Activated naive CD4-positive, alpha-beta T cell treated with anti-CD3 and anti-CD28 coated beads, Interleukin-2, amount 50 U/mL, for 24 hours (primary cell): Measurements from ENCODE around the gene MOV10L1.

Source experiments
- H3K27ac Mint-ChIP-seq: one replicate; pipeline ENCODE4 v1.8.0; 2021; ENCODE audit warnings: mild to moderate bottlenecking, mixed read lengths
- H3K27me3 Mint-ChIP-seq: one replicate; pipeline ENCODE4 v1.8.0; 2021; ENCODE audit warnings: mixed read lengths
- H3K36me3 Mint-ChIP-seq: one replicate; pipeline ENCODE4 v1.8.0; 2021; ENCODE audit warnings: mixed read lengths
- H3K4me1 Mint-ChIP-seq: one replicate; pipeline ENCODE4 v1.8.0; 2021; ENCODE audit warnings: mixed read lengths
- H3K4me3 Mint-ChIP-seq: one replicate; pipeline ENCODE4 v1.8.0; 2021; ENCODE audit warnings: mild to moderate bottlenecking, mixed read lengths
- H3K9me3 Mint-ChIP-seq: one replicate; pipeline ENCODE4 v1.8.0; 2021; ENCODE audit warnings: mixed read lengths

Gene MOV10L1

GRCh38 chr22:50105208-50106100 is 15.6 kb downstream of the MOV10L1 start:
- H3K4me3 Mint-ChIP-seq, result peak overlapping the region; percentile 42
- peaks cover 1% of the 10 kb centered on the region for H3K27me3 Mint-ChIP-seq
- no peaks in the 10 kb centered on the region for H3K36me3 Mint-ChIP-seq
- H3K9me3 Mint-ChIP-seq, result no peaks in the 10 kb centered on the region
- peaks cover 8% of the 10 kb centered on the region for H3K4me1 Mint-ChIP-seq
- no peak overlapping the region for H3K27ac Mint-ChIP-seq

DNA sequence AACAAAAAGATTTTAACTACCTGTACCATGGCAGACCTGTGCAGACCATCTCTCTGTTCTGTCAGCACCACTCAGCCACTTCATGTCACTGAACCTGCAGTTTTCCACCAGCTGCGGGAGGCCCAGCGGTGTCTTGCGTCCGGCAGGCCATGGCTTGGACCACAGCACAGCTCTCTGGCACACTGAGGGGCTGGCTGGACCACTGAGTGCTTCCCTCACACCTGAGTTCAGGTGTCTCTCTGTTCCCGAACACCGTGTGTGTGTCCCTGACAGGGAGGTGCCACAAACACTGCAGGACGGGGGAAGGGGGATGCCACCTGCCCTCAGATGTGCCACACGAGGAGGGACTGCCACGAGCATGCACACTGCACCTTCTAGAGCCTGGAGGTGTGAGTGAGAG is 17.7 kb downstream of the MOV10L1 start:
- Mint-ChIP-seq H3K36me3 (no peaks in the 10 kb centered on the region), H3K27me3 (peaks cover 1% of the 10 kb centered on the region), H3K27ac (no peak overlapping the region), H3K9me3 (no peaks in the 10 kb centered on the region), H3K4me3 (no peak overlapping the region), H3K4me1 (peaks cover 13% of the 10 kb centered on the region)

GRCh38 chr22:50111056-50111455 is 21.2 kb downstream of the MOV10L1 start:
- no peak overlapping the region for H3K27ac Mint-ChIP-seq
- H3K36me3 Mint-ChIP-seq, result no peaks in the 10 kb centered on the region
- no peaks in the 10 kb centered on the region for H3K9me3 Mint-ChIP-seq
- peaks cover 9% of the 10 kb centered on the region for H3K4me1 Mint-ChIP-seq
- H3K27me3 Mint-ChIP-seq, result peaks cover 4% of the 10 kb centered on the region
- no peak overlapping the region for H3K4me3 Mint-ChIP-seq

GRCh38 chr22:50112151-50113118 is 22.6 kb downstream of the MOV10L1 start:
- Mint-ChIP-seq H3K36me3 (no peaks in the 10 kb centered on the region), H3K27me3 (peaks cover 4% of the 10 kb centered on the region), H3K9me3 (no peaks in the 10 kb centered on the region), H3K4me3 (no peak overlapping the region), H3K4me1 (peaks cover 9% of the 10 kb centered on the region), H3K27ac (no peak overlapping the region)

DNA sequence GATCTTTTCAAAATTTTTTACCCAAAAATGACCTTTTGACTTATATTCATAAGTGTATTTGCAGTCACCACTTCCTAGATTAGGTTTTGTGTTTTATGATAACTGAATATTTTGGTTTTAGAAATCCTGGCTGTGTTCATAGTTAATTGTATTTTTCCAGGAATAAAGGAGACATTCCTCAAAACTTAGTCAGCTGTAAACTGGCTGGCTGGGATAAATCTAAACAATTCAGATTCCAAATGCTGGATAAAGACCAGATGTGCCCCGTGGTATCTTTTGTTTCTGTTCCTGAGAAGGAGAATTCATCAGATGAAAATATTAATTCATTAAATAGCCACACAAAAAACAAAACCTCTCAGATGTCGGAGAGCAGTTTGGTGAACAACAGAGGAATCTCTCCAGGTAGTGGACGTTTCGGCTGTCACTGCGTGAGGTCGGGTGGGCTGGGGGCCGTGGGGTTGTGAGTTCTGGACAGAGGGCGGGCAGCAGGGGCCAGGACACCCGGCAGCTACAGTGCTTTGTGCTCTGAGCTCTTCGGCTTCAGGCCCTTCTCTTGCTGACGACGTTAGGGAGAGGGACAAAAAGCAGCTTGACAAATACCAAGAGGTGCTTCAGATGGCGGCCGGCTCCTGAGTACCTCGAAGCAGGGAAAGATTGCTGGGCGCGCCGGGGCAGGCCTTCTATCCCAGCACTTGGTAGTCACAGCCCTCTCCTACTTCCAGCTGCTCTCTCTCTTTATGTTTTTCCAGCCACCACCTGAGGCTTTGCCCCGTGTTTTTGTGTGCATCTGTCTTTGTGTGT is 24.6 kb downstream of the MOV10L1 start:
- no peaks in the 10 kb centered on the region for H3K9me3 Mint-ChIP-seq
- peaks cover 9% of the 10 kb centered on the region for H3K4me1 Mint-ChIP-seq
- H3K27me3 Mint-ChIP-seq, result peaks cover 4% of the 10 kb centered on the region
- no peak overlapping the region for H3K4me3 Mint-ChIP-seq
- no peaks in the 10 kb centered on the region for H3K36me3 Mint-ChIP-seq
- H3K27ac Mint-ChIP-seq, result no peak overlapping the region

GRCh38 chr22:50115693-50116092 is 25.9 kb downstream of the MOV10L1 start:
- no peaks in the 10 kb centered on the region for H3K36me3 Mint-ChIP-seq
- no peaks in the 10 kb centered on the region for H3K9me3 Mint-ChIP-seq
- peaks cover 2% of the 10 kb centered on the region for H3K27me3 Mint-ChIP-seq
- no peak overlapping the region for H3K4me3 Mint-ChIP-seq
- H3K27ac Mint-ChIP-seq, result no peak overlapping the region
- H3K4me1 Mint-ChIP-seq, result peaks cover 9% of the 10 kb centered on the region

DNA sequence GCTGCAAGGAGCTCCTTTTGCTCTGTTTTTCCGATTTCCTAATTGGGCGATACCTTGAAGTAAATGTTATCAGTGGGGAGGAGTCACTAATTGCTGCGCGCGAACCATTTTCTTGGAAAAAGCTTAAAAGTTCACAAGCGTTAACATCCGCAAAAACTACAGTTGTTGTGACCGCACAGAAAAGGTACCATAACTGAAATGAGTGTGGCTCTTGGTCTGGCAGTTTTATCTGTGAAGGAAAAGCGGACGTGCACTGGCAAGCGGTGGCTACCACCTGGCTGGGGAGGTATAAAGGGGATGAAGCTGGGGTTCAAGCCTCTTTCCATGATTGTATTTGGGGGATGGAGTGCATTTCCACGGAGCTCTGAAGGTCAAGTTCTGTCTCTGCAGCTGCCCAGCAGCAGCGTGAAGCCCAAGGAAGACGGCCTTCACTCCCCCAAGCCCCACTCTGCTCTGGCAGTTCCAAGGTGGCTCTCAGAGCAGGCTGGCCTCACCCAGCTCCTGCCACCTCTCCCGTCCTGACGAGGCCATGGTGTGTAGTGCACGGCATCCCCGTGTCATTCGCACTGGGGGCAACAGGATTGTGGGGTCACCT is 27.5 kb downstream of the MOV10L1 start:
- Mint-ChIP-seq H3K27ac (no peak overlapping the region), H3K9me3 (no peaks in the 10 kb centered on the region), H3K4me3 (no peak overlapping the region), H3K36me3 (peaks cover 1% of the 10 kb centered on the region), H3K27me3 (peaks cover 4% of the 10 kb centered on the region), H3K4me1 (peaks cover 5% of the 10 kb centered on the region)

DNA sequence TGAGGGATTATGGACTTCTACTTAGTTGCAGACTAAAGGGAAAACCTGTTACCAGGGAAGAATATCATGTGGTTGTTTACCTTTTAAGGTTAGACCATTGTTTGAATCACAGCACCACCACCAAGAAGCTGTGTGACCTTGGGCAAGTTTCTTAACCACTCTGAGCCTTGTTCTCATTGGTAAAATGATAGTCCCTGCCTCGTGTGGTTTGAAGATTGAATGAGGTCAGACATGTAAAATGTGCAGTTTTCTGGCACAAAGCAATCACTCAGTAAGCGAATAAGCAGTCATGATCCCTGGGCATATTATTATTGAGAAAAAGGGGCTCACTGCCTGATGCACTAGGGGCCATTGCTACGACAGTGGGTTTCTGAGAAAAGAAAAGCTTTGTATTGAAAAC is 28.3 kb downstream of the MOV10L1 start:
- Mint-ChIP-seq H3K4me1 (no peaks in the 10 kb centered on the region), H3K27ac (no peak overlapping the region), H3K27me3 (peaks cover 1% of the 10 kb centered on the region), H3K36me3 (peaks cover 1% of the 10 kb centered on the region), H3K4me3 (no peak overlapping the region), H3K9me3 (no peaks in the 10 kb centered on the region)

GRCh38 chr22:50118557-50119168 is 28.9 kb downstream of the MOV10L1 start:
- Mint-ChIP-seq H3K4me3 (no peak overlapping the region), H3K36me3 (peaks cover 1% of the 10 kb centered on the region), H3K27me3 (peaks cover 1% of the 10 kb centered on the region), H3K9me3 (no peaks in the 10 kb centered on the region), H3K27ac (no peak overlapping the region), H3K4me1 (no peaks in the 10 kb centered on the region)

DNA sequence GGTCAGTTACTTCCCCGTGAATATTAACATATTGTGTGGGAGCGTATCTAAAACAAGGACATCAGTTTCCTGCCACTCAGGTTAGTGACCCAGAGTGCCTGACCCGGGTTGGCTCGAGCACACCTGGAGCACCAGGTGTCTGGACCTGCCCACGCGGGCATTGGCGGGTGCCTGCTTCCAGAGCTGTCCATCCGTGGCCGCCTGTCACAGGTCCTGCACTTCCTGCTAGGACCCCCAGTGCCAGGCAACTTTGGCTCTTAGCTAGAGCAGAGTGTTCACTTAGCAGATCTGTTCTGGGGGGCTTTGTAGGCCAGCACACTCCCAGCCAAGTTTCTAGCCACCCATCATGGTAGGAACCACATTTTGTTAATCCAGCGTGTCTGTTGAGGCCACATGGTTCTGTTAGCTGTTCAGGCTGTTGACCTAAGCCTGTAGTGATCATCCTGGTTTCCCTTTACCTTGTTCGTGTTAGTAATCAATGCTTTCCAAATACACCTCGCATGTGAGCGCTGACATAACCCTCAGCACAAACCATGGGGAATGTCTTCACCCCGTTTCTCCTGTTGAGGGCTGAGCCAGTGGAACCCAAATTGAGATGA is 29.5 kb downstream of the MOV10L1 start:
- Mint-ChIP-seq H3K9me3 (peaks cover 5% of the 10 kb centered on the region), H3K36me3 (peaks cover 1% of the 10 kb centered on the region), H3K4me1 (no peaks in the 10 kb centered on the region), H3K4me3 (no peak overlapping the region), H3K27ac (no peak overlapping the region), H3K27me3 (peaks cover 1% of the 10 kb centered on the region)

GRCh38 chr22:50119768-50120251 is 30.0 kb downstream of the MOV10L1 start:
- H3K9me3 Mint-ChIP-seq, result peaks cover 8% of the 10 kb centered on the region
- no peak overlapping the region for H3K27ac Mint-ChIP-seq
- H3K4me1 Mint-ChIP-seq, result no peaks in the 10 kb centered on the region
- peaks cover 1% of the 10 kb centered on the region for H3K36me3 Mint-ChIP-seq
- H3K4me3 Mint-ChIP-seq, result no peak overlapping the region
- H3K27me3 Mint-ChIP-seq, result peaks cover 1% of the 10 kb centered on the region

GRCh38 chr22:50121202-50121740 is 31.5 kb downstream of the MOV10L1 start:
- H3K36me3 Mint-ChIP-seq, result peaks cover 1% of the 10 kb centered on the region
- H3K27ac Mint-ChIP-seq, result no peak overlapping the region
- peaks cover 8% of the 10 kb centered on the region for H3K9me3 Mint-ChIP-seq
- no peak overlapping the region for H3K4me3 Mint-ChIP-seq
- H3K27me3 Mint-ChIP-seq, result peaks cover 1% of the 10 kb centered on the region
- H3K4me1 Mint-ChIP-seq, result no peaks in the 10 kb centered on the region

- no peak overlapping the region for H3K27ac Mint-ChIP-seq
- H3K27me3 Mint-ChIP-seq, result peaks cover 1% of the 10 kb centered on the region
- H3K4me3 Mint-ChIP-seq, result no peak overlapping the region
- H3K9me3 Mint-ChIP-seq, result peaks cover 8% of the 10 kb centered on the region
- H3K36me3 Mint-ChIP-seq, result peaks cover 1% of the 10 kb centered on the region
- H3K4me1 Mint-ChIP-seq, result no peaks in the 10 kb centered on the region
Measured at GRCh38 chr22:50123119-50123518, 33.3 kb downstream of the MOV10L1 start.

DNA sequence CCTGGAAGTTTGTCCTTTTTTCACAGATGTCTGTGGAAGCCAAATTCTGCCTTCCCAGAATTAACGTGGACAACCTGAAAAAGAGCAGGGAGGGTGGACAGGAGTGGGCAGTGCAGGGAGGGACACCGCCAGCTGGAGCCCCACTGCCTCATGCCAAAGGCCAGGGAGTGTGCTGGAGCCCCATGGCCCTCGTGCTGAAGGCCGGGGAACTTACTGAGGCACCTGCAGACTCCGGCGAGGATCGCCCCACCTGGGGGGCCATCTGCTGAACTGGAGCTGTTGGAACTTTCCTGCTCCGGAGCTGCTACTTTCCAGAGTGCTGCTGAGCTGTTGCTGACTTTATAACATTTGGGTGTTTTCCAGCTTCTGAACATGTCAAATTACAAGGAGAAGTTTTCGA is 35.2 kb downstream of the MOV10L1 start:
- Mint-ChIP-seq H3K4me3 (no peak overlapping the region), H3K27ac (no peak overlapping the region), H3K9me3 (peaks cover 8% of the 10 kb centered on the region), H3K27me3 (peaks cover 1% of the 10 kb centered on the region), H3K4me1 (no peaks in the 10 kb centered on the region), H3K36me3 (peaks cover 1% of the 10 kb centered on the region)
